ENCODE measurements around the gene NEGR1.

The NEGR1 gene

GRCh38 chr1:71711456-71711855 lies 570.9 kb downstream of the NEGR1 start:
- no peak for TF ChIP-seq Cebpa-rat (IDR thresholded peaks at IDR 0.05)

GRCh38 chr1:71706029-71706671 lies 576.2 kb downstream of the NEGR1 start:
- Histone ChIP-seq H3K27me3 (no peaks in the 10 kb centered on the region), H3K36me3 (peaks cover 0 to 25% (median 6%) of the 10 kb centered on the region in 11 experiments; a peak in 9 of 22 replicates), H3K27ac (peak overlapping the region; percentile 26 to 89 (median 78); a peak in 20 of 22 replicates), H3K9me3 (replicated peaks in 1 of 11) (peaks cover 39 to 81% (median 71%) of the 10 kb centered on the region in 11 experiments), H3K4me1 (peaks cover 16 to 32% (median 26%) of the 10 kb centered on the region in 10 experiments), H4K20me1 (no peaks in the 10 kb centered on the region), H3K4me2 (peak overlapping the region; percentile 38 to 88 (median 76); a peak in 21 of 22 replicates), H3K4me3 (peak overlapping the region in 5 of 10 experiments; percentile 6 to 58 (median 48); a peak in 8 of 20 replicates), H3K9ac (peak overlapping the region in 8 of 11 experiments; percentile 39 to 77 (median 58); a peak in 15 of 22 replicates)
- TF ChIP-seq Cebpa-rat (IDR thresholded peaks at IDR 0.05) = no peak

More at GRCh38 chr1:71711456-71711855, 570.9 kb downstream of the NEGR1 start:
- Histone ChIP-seq H3K9ac (no peak overlapping the region), H3K9me3 (replicated peaks in 1 of 11) (peaks cover 70 to 94% (median 88%) of the 10 kb centered on the region in 11 experiments), H4K20me1 (no peaks in the 10 kb centered on the region), H3K36me3 (peaks cover 0 to 48% (median 8%) of the 10 kb centered on the region in 11 experiments; a peak in 10 of 22 replicates), H3K4me1 (peaks cover 4 to 24% (median 16%) of the 10 kb centered on the region in 10 experiments), H3K27me3 (no peaks in the 10 kb centered on the region), H3K4me3 (no peak overlapping the region), H3K27ac (no peak overlapping the region), H3K4me2 (no peak overlapping the region)

DNA sequence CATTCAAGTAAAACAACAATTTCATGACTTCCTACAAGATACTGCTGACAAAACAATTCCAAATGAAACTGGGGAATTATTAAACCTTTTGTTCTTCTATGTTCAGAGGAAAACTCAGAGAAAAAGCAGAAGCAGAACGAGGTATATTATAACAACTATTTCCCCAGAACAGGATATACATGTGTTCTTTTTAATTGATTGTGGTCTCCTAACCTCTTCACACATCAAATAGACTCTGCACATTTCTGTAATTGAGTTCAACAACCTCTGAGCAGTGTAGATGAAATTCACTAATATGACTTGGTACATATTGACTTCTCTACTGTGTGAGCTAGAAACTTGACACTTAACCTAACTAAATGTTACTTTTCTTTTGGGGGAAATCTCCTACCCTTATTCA lies 584.2 kb downstream of the NEGR1 start:
- no peak for TF ChIP-seq Cebpa-rat (IDR thresholded peaks at IDR 0.05)
- peaks cover 8 to 48% (median 37%) of the 10 kb centered on the region in 11 experiments for H3K9me3 ChIP-seq (replicated peaks in 1 of 11)
- no peak overlapping the region for H3K9ac ChIP-seq
- H3K27ac ChIP-seq = no peak overlapping the region
- no peaks in the 10 kb centered on the region for H3K27me3 ChIP-seq
- H3K4me3 ChIP-seq = no peak overlapping the region
- no peaks in the 10 kb centered on the region for H4K20me1 ChIP-seq
- H3K4me1 ChIP-seq = peaks cover 0 to 6% (median 0%) of the 10 kb centered on the region in 10 experiments; a peak in 2 of 20 replicates
- H3K4me2 ChIP-seq = no peak overlapping the region
- H3K36me3 ChIP-seq = peaks cover 0 to 50% (median 9%) of the 10 kb centered on the region in 11 experiments; a peak in 9 of 22 replicates

GRCh38 chr1:71695821-71696220 lies 586.5 kb downstream of the NEGR1 start:
- Histone ChIP-seq H3K27ac (no peak overlapping the region), H4K20me1 (no peaks in the 10 kb centered on the region), H3K4me2 (no peak overlapping the region), H3K9ac (no peak overlapping the region), H3K27me3 (no peaks in the 10 kb centered on the region), H3K9me3 (replicated peaks in 1 of 11) (peaks cover 0 to 25% (median 14%) of the 10 kb centered on the region in 11 experiments; a peak in 17 of 22 replicates), H3K4me1 (peaks cover 0 to 6% (median 0%) of the 10 kb centered on the region in 10 experiments; a peak in 2 of 20 replicates), H3K4me3 (no peak overlapping the region), H3K36me3 (peaks cover 0 to 39% (median 9%) of the 10 kb centered on the region in 11 experiments; a peak in 8 of 22 replicates)
- TF ChIP-seq Cebpa-rat (IDR thresholded peaks at IDR 0.05) = no peak

DNA sequence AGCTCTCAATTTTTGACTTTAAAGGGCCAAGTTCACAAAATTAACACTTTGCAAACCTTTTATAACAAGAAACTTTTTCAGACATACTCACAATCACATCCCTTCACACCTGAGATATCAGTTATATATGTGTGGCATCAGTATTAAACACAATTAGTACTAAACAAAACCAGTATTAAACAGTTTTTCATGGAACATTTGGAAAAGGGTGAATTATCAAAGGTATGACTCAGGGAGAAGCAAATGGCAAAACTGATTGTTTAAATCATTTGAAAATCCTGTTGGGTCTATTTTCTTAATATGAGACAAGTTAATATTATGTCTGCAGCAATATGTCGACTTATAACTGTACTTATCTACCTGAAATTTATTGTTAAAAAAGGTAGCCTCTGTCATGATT lies 587.3 kb downstream of the NEGR1 start:
- TF ChIP-seq Cebpa-rat (IDR thresholded peaks at IDR 0.05) = no peak
- Histone ChIP-seq H4K20me1 (no peaks in the 10 kb centered on the region), H3K27ac (no peak overlapping the region), H3K27me3 (no peaks in the 10 kb centered on the region), H3K4me1 (peaks cover 0 to 6% (median 0%) of the 10 kb centered on the region in 10 experiments; a peak in 2 of 20 replicates), H3K9me3 (replicated peaks in 1 of 11) (peaks cover 0 to 19% (median 6%) of the 10 kb centered on the region in 11 experiments; a peak in 16 of 22 replicates), H3K4me3 (no peak overlapping the region), H3K9ac (no peak overlapping the region), H3K4me2 (no peak overlapping the region), H3K36me3 (peaks cover 0 to 39% (median 9%) of the 10 kb centered on the region in 11 experiments; a peak in 8 of 22 replicates)

DNA sequence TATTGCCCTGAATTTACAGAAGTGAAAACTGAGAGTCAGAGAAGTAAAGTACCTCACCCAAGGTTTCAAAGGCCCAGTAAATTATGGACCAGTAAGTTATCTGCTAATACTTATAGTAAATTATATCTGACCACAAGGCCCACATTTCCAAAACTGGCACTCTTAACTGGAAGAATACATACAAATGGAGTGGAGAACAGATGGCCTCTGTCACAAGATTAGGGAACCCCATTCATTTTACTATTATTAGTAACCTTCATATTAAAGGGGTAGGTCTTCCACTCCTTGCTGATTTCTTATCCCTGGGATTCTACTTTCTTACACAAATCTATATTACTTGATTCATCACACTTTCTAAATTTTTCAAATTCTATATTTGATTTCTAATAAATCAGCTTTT lies 588.8 kb downstream of the NEGR1 start:
- peaks cover 0 to 36% (median 9%) of the 10 kb centered on the region in 11 experiments; a peak in 8 of 22 replicates for H3K36me3 ChIP-seq
- no peak overlapping the region for H3K9ac ChIP-seq
- no peak overlapping the region for H3K27ac ChIP-seq
- H3K4me3 ChIP-seq = no peak overlapping the region
- no peak for TF ChIP-seq Cebpa-rat (IDR thresholded peaks at IDR 0.05)
- no peaks in the 10 kb centered on the region for H3K27me3 ChIP-seq
- peaks cover 0 to 5% (median 0%) of the 10 kb centered on the region in 10 experiments; a peak in 2 of 20 replicates for H3K4me1 ChIP-seq
- H3K4me2 ChIP-seq = no peak overlapping the region
- H4K20me1 ChIP-seq = no peaks in the 10 kb centered on the region
- peaks cover 0 to 9% (median 0%) of the 10 kb centered on the region in 11 experiments; a peak in 2 of 22 replicates for H3K9me3 ChIP-seq (replicated peaks in 1 of 11)

- no peaks in the 10 kb centered on the region for H3K4me1 ChIP-seq
- H3K36me3 ChIP-seq = peaks cover 0 to 8% (median 0%) of the 10 kb centered on the region in 11 experiments; a peak in 3 of 22 replicates
- no peak overlapping the region for H3K9ac ChIP-seq
- no peaks in the 10 kb centered on the region for H3K27me3 ChIP-seq
- H3K9me3 ChIP-seq (replicated peaks in 1 of 11) = no peaks in the 10 kb centered on the region
- no peak overlapping the region for H3K4me3 ChIP-seq
- H3K27ac ChIP-seq = no peak overlapping the region
- no peak for TF ChIP-seq Cebpa-rat (IDR thresholded peaks at IDR 0.05)
- no peaks in the 10 kb centered on the region for H4K20me1 ChIP-seq
- H3K4me2 ChIP-seq = no peak overlapping the region
These were observed 592.7 kb downstream of the NEGR1 start for GRCh38 chr1:71689635-71690034.

DNA sequence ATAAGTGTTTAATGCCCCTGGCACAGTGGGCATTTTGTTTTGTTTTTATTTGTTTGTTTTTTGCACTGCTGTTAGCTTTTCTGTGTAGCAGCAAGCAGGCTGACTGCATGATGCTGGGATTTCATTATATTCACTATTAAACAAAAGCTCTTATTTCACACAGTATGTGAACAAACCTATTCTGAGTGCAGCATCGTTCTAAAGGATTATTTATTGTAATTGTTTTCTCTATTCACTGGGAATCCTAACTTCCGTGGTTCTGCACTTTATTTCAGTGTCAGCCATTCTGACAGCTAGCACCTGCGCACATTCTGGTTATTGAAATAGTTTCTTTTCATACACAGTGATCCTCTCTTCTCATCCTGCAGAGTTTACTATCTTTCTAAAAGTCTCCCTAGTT lies 595.0 kb downstream of the NEGR1 start:
- Histone ChIP-seq H3K4me1 (no peaks in the 10 kb centered on the region), H3K9me3 (replicated peaks in 1 of 11) (no peaks in the 10 kb centered on the region), H3K27me3 (no peaks in the 10 kb centered on the region), H3K4me2 (no peak overlapping the region), H4K20me1 (no peaks in the 10 kb centered on the region; a peak in 1 of 22 replicates), H3K4me3 (no peak overlapping the region), H3K27ac (no peak overlapping the region), H3K36me3 (peaks cover 0 to 1% (median 0%) of the 10 kb centered on the region in 11 experiments; a peak in 1 of 22 replicates), H3K9ac (no peak overlapping the region)
- TF ChIP-seq Cebpa-rat (IDR thresholded peaks at IDR 0.05) = no peak
